GM12874 (cell line): ENCODE measurements around the gene PLPP1.

Experiments used
- TF ChIP-seq, protein P1 (sequence below): IDR thresholded peaks from 2 replicates; pipeline ENCODE4 v1.5.1; 2011; ENCODE audit warnings: low read depth, mild to moderate bottlenecking, control low read depth, low read length, moderate library complexity; ENCODE audit not compliant: insufficient read depth

PLPP1 gene

DNA sequence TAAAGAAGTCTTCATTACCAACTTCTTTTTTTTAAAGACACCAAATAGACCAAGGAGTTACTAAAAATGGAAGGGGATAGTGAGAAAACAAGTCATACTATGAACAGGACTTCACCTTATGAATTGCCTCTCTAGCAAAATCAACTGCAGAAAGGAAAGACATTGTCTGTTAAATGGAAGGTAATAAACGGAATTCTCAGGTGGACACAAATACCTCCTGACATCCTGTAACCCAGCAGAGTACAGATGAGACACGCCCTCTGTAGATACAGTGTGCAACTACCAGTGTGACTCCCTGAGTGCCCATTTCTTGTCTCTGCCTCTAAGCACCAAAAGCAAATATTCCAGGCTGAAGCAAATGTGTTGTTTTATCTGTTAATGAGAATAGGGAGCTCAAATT, 12.2 kb upstream of the PLPP1 start:
- TF ChIP-seq, protein P1, sequence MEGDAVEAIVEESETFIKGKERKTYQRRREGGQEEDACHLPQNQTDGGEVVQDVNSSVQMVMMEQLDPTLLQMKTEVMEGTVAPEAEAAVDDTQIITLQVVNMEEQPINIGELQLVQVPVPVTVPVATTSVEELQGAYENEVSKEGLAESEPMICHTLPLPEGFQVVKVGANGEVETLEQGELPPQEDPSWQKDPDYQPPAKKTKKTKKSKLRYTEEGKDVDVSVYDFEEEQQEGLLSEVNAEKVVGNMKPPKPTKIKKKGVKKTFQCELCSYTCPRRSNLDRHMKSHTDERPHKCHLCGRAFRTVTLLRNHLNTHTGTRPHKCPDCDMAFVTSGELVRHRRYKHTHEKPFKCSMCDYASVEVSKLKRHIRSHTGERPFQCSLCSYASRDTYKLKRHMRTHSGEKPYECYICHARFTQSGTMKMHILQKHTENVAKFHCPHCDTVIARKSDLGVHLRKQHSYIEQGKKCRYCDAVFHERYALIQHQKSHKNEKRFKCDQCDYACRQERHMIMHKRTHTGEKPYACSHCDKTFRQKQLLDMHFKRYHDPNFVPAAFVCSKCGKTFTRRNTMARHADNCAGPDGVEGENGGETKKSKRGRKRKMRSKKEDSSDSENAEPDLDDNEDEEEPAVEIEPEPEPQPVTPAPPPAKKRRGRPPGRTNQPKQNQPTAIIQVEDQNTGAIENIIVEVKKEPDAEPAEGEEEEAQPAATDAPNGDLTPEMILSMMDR = no peak

- TF ChIP-seq, protein P1 = no peak
Observed at GRCh38 chr5:55544341-55544740, 9.6 kb upstream of the PLPP1 start.

- TF ChIP-seq, protein P1 = no peak
Observed at GRCh38 chr5:55541056-55541635, 6.4 kb upstream of the PLPP1 start.

DNA sequence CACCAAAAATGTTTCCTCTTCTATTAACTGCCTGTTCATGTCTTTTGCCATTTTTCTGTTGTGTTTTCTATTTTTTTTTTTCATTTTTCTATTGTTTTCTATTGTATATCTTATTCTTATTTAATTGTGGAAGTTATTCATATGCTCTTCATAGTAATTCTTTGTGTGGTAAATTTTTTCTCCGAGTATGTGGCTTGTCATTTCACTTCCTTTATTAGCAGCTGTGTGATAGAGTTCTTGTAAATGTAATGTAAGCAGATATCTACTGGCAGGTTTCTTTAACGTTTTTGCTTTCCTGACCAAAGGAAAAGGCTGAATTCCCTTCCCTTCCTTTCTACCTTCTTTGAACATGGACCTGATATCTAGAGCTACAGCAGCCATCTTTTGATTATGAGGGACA, 5.8 kb upstream of the PLPP1 start:
- TF ChIP-seq, protein P1 = no peak

DNA sequence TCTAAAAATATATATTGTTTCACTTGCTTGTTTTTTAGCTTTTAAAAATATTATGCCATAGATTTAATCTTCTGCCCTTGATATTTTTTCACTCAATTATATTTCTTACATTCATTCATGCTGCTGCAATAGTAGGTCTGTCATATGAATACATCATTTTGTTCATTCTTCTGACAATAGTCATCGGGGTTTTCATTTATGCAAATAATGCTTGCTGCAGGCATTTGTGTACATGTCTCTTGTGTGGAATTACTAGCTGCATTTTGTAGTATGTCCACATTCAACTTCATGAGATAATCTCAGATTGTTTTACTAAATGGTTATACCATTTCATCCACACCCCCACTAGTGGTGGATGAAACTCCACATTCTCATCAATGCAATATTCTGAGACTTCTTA, 5.3 kb upstream of the PLPP1 start:
- TF ChIP-seq, protein P1 = no peak

- TF ChIP-seq, protein P1 = no peak
Observed at GRCh38 chr5:55538661-55539060, 3.9 kb upstream of the PLPP1 start.

- TF ChIP-seq, protein P1 = no peak
Observed at GRCh38 chr5:55535199-55535905, 588 bp upstream of the PLPP1 start.
